Karpas-422 (cell line): ENCODE data around the gene FKTN. TPM values are rescaled to one million over a fixed set of nuclear protein-coding genes. Genes with fewer than 3 reads are reported as not detected.
A peak's percentile ranks its signal among the peaks of the same experiment; 100 is the strongest.

Experiments
- DNase-seq: peaks from one replicate; pipeline ENCODE4 v3.0.0-alpha.2; 2015
- H2AFZ ChIP-seq: fragments of 200-600 bp; sonication (generic); 2 replicates; pipeline ENCODE4 v1.6.1; 2014; ENCODE audit warnings: antibody characterized with exemption, low read length, mixed read lengths
- H3K27ac ChIP-seq: fragments of 200-600 bp; sonication (generic); 2 replicates; pipeline ENCODE4 v1.5.1; 2014; ENCODE audit warnings: mild to moderate bottlenecking, low read length, moderate library complexity
- H3K27me3 ChIP-seq: fragments of 200-600 bp; sonication (generic); 2 replicates; pipeline ENCODE4 v1.6.1; 2014; ENCODE audit warnings: low read length, mixed read lengths
- H3K36me3 ChIP-seq: fragments of 200-600 bp; sonication (generic); 2 replicates; pipeline ENCODE4 v1.6.1; 2014; ENCODE audit warnings: low read length, mixed read lengths; ENCODE audit not compliant: insufficient read depth
- H3K4me1 ChIP-seq: fragments of 200-600 bp; sonication (generic); 2 replicates; pipeline ENCODE4 v1.6.1; 2014; ENCODE audit warnings: mild to moderate bottlenecking, low read length, mixed read lengths
- H3K4me2 ChIP-seq: fragments of 200-600 bp; sonication (generic); 2 replicates; pipeline ENCODE4 v1.6.1; 2014; ENCODE audit warnings: low read length, low read depth, mild to moderate bottlenecking; ENCODE audit not compliant: poor library complexity, severe bottlenecking
- H3K4me3 ChIP-seq: fragments of 200-600 bp; sonication (generic); 2 replicates; pipeline ENCODE4 v1.5.1; 2014; ENCODE audit warnings: mild to moderate bottlenecking, antibody characterized with exemption, low read length, mixed read lengths
- H3K79me2 ChIP-seq: fragments of 200-600 bp; sonication (generic); 2 replicates; pipeline ENCODE4 v1.6.1; 2014; ENCODE audit warnings: mild to moderate bottlenecking, low read length, mixed read lengths
- H3K9ac ChIP-seq: fragments of 200-600 bp; sonication (generic); 2 replicates; pipeline ENCODE4 v1.6.0; 2014; ENCODE audit warnings: low read length
- H3K9me2 ChIP-seq: fragments of 200-600 bp; sonication (generic), shearing (Covaris generic); replicated peaks from 2 replicates; pipeline ENCODE4 v1.6.0; 2014; ENCODE audit warnings: mild to moderate bottlenecking, low read length, moderate library complexity; ENCODE audit not compliant: insufficient read depth
- H3K9me3 ChIP-seq: fragments of 300-700, 200-600 bp; sonication (generic); 2 replicates; pipeline ENCODE4 v1.6.1; 2014; ENCODE audit warnings: low read length, mixed read lengths
- H4K20me1 ChIP-seq: fragments of 200-600 bp; sonication (generic); 2 replicates; pipeline ENCODE4 v1.6.1; 2014; ENCODE audit warnings: mild to moderate bottlenecking, antibody characterized with exemption, low read length, low read depth; ENCODE audit not compliant: insufficient read depth
- total RNA-seq: library from RNA; depleted of rRNA; stranded (reverse); fragments of >200 nt; shearing (Covaris generic); gene quantifications from 2 replicates; pipeline ENCODE4 v1.2.3, GENCODE V29; 2014; ENCODE audit warnings: low replicate concordance

Gene FKTN
- total RNA-seq, 1 experiment from 2014 or later: 22.0 TPM

DNA sequence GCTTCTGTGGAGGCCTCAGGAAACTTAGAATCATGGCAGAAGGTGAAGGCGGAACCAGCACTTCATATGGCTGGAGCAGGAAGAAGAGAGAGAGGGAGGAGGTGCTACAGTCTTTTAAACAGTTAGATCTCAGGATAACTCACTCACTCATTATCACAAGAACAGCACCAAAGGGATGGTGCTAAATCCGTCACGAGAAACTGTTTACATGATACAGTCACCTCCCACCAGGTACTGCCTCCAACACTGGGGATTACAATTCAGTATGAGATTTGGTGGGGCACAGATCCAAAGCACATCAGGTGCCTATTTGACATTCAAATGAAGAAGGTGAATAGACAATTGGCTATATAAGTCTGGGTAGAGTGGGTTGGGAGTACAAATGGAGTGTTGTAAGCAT, 35.2 kb downstream of the FKTN start:
- no peaks in the 10 kb centered on the region for H3K27me3 ChIP-seq
- no peaks in the 10 kb centered on the region for H3K9me2 ChIP-seq
- H4K20me1 ChIP-seq: no peaks in the 10 kb centered on the region
- no peaks in the 10 kb centered on the region for H3K4me1 ChIP-seq
- no peak for DNase-seq
- no peak overlapping the region for H3K4me3 ChIP-seq
- peaks cover 14% of the 10 kb centered on the region; the same call in 1 of the 2 replicates for H3K36me3 ChIP-seq
- no peak overlapping the region for H2AFZ ChIP-seq
- peaks cover 4% of the 10 kb centered on the region; the same call in 1 of the 2 replicates for H3K9me3 ChIP-seq
- H3K9ac ChIP-seq: no peak overlapping the region
- no peak overlapping the region for H3K4me2 ChIP-seq
- no peaks in the 10 kb centered on the region for H3K79me2 ChIP-seq
- no peak overlapping the region for H3K27ac ChIP-seq

DNA sequence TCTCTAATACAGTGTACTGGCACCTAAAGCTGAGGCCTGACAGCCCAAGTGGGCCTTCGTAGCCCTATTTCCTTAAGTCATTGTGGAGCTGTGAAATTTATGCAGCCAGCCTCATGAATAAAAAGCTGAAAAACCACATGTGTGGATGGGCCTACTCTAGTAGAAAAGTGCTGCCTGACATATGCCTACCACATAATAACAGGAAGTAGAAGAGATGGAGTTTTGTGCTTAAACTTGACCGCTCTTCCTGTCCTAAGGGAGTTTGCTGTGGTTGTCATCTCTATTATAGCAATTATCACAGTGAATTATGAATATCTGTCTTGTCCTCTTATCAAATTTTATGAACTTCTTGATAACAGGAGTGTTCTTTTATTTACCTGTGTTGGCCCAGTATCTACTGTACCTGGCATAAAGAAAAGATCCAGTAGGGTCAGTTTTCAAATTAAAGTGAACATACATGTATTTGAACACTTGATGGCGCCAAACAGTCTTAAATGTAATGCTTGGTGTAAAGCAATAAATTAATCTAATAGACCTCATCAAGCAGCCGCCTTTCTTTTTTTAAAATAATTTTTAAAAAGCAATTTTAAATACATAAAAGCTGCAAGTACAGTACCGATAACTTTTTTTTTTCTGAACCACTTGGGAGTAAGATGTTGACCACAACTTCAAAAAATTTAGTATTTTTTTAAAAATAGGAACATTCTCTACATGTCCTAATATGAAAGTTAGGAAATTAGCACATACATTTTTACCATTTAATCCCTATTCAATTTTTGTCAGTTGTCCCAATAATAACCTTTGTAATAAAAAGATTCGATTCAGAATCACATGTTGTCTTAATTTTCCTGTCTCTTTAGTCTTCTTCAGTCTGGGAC, 51.0 kb downstream of the FKTN start:
- no peaks in the 10 kb centered on the region for H3K79me2 ChIP-seq
- H2AFZ ChIP-seq: peak overlapping the region; percentile 13
- H4K20me1 ChIP-seq: no peaks in the 10 kb centered on the region
- H3K4me3 ChIP-seq: peak overlapping the region; percentile 29
- no peaks in the 10 kb centered on the region for H3K9me3 ChIP-seq
- peak overlapping the region; percentile 62 for H3K4me2 ChIP-seq
- no peaks in the 10 kb centered on the region for H3K9me2 ChIP-seq
- H3K4me1 ChIP-seq: peaks cover 40% of the 10 kb centered on the region
- DNase-seq: peak; percentile 92
- no peaks in the 10 kb centered on the region for H3K36me3 ChIP-seq
- H3K27me3 ChIP-seq: no peaks in the 10 kb centered on the region
- H3K27ac ChIP-seq: peak overlapping the region; percentile 79
- H3K9ac ChIP-seq: peak overlapping the region; percentile 46

DNA sequence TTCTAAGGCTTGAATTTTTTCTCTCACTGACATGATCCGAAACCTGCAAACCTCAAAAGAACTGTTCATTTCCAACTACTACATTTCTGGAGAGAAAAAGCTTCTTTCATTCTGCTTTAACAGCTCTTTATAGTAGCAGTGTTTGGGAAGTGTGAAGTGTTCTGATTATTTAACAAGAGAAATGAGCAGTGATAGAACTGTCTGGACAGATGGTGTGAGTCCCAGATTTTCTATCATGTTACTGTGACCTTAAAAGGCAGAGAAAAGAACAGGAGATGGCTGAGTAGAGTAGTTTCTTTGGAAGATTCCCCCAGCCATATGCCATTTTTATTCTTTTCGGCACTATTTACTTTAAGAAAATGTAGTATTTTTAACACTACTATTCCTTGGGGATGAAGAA, 63.1 kb downstream of the FKTN start:
- no peaks in the 10 kb centered on the region for H4K20me1 ChIP-seq
- H3K4me2 ChIP-seq: no peak overlapping the region
- no peaks in the 10 kb centered on the region for H3K9me3 ChIP-seq
- H3K27ac ChIP-seq: no peak overlapping the region
- H3K79me2 ChIP-seq: no peaks in the 10 kb centered on the region
- H3K36me3 ChIP-seq: no peaks in the 10 kb centered on the region
- H3K27me3 ChIP-seq: no peaks in the 10 kb centered on the region
- no peaks in the 10 kb centered on the region for H3K9me2 ChIP-seq
- no peak for DNase-seq
- no peak overlapping the region for H2AFZ ChIP-seq
- no peak overlapping the region for H3K9ac ChIP-seq
- no peak overlapping the region for H3K4me3 ChIP-seq
- peaks cover 11% of the 10 kb centered on the region for H3K4me1 ChIP-seq

DNA sequence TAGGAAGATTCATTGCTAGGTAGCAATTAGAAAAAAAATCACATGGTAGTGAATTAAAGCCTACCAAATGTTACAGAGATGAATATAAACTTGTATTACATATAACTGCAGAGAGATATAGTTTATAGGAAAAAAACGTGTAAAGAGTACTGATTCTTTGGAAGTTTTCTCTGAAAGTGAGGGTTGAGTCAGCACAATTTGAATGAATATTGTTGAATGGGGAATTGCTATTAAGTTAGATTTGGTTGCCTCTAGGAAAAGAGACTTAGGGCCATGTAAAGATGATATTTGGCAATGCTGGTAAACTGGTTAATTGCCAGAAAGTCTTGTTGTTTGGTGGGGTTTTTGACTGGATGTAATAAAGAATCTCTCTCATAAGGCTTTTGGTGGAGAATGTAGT, 67.2 kb downstream of the FKTN start:
- H3K4me1 ChIP-seq: peaks cover 3% of the 10 kb centered on the region; the same call in 1 of the 2 replicates
- H3K9me3 ChIP-seq: no peaks in the 10 kb centered on the region
- H4K20me1 ChIP-seq: no peaks in the 10 kb centered on the region
- no peak overlapping the region for H3K4me2 ChIP-seq
- H3K79me2 ChIP-seq: no peaks in the 10 kb centered on the region
- H3K36me3 ChIP-seq: 0 out of 2 replicates have a peak, but pooled peaks cover 2% of the 10 kb centered on the region
- H3K9ac ChIP-seq: no peak overlapping the region
- H3K4me3 ChIP-seq: no peak overlapping the region
- no peak for DNase-seq
- H3K27ac ChIP-seq: no peak overlapping the region
- no peaks in the 10 kb centered on the region for H3K9me2 ChIP-seq
- no peak overlapping the region for H2AFZ ChIP-seq
- no peaks in the 10 kb centered on the region for H3K27me3 ChIP-seq

DNA sequence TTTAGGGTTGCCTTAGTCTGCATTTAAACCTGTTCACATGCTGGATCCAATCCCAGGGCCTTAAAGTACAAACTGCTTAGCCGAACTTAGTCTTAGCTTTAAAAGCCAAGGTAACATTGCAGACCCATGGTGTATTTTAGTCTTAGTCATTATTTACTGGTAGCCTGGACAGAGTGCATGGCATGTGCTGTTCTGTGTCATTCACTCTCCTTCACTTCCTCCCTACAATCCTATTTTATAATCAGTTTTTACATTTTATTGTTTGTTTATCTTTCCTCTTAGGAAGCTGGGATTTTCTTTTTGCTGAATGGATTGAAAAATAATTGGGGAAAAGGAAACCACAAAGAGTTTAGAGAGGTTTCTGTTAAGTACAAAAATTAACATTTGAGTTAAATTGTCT, 74.9 kb downstream of the FKTN start:
- DNase-seq: no peak
- Histone ChIP-seq H3K9me2 (no peaks in the 10 kb centered on the region), H3K4me3 (no peak overlapping the region), H2AFZ (no peak overlapping the region), H4K20me1 (no peaks in the 10 kb centered on the region), H3K9me3 (no peaks in the 10 kb centered on the region), H3K36me3 (0 out of 2 replicates have a peak, but pooled peaks cover 2% of the 10 kb centered on the region), H3K4me2 (no peak overlapping the region), H3K79me2 (no peaks in the 10 kb centered on the region), H3K9ac (no peak overlapping the region), H3K27me3 (no peaks in the 10 kb centered on the region), H3K4me1 (peaks cover 24% of the 10 kb centered on the region), H3K27ac (no peak overlapping the region)

DNA sequence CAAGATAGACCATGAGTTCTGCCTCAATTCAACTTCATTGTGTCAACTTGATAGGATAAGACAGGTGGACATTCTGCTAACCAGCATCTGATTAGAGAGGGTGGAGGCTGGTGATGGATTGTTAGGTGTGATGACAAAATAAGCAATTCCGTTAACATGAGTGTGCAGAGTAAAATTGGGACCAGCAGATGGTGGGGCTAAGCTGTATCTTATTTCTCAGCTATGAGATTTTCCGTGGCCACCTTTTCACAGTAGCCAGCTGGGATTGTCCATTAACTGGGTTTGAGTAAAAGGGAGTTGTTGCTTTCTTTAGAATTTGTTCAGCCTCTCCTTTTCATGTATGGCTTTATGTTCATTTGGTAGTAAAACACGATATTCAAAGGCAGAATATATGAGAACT, 75.5 kb downstream of the FKTN start:
- Histone ChIP-seq H3K36me3 (0 out of 2 replicates have a peak, but pooled peaks cover 2% of the 10 kb centered on the region), H3K27ac (no peak overlapping the region), H3K27me3 (no peaks in the 10 kb centered on the region), H3K4me3 (no peak overlapping the region), H3K9me2 (no peaks in the 10 kb centered on the region), H3K9me3 (no peaks in the 10 kb centered on the region), H3K79me2 (no peaks in the 10 kb centered on the region), H4K20me1 (no peaks in the 10 kb centered on the region), H3K4me2 (no peak overlapping the region), H3K9ac (no peak overlapping the region), H2AFZ (no peak overlapping the region), H3K4me1 (peaks cover 30% of the 10 kb centered on the region)
- DNase-seq: no peak

DNA sequence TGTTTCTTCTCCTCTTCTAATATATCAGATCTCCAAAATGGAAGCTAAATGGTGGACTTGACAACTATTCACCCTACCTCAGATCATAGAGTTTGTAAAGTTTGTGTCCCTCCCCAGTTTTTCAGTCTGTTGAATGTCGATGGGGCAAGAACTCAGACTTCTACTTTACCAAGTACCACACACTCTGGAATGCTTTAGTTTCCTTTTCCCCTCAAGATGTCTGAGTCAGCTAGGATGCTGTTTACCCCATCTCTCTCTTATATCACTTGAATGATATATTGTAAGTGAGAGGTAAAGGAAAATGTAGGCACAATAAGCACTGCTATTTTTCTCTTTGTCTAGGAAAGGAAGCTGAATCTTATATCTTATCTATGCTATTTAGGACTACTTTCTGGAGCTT, 78.4 kb downstream of the FKTN start:
- Histone ChIP-seq H3K4me2 (no peak overlapping the region), H3K27ac (no peak overlapping the region), H3K27me3 (no peaks in the 10 kb centered on the region), H3K4me3 (no peak overlapping the region), H3K79me2 (no peaks in the 10 kb centered on the region), H2AFZ (no peak overlapping the region), H3K9me3 (no peaks in the 10 kb centered on the region), H3K4me1 (peaks cover 59% of the 10 kb centered on the region), H3K9me2 (no peaks in the 10 kb centered on the region), H3K36me3 (no peaks in the 10 kb centered on the region), H3K9ac (no peak overlapping the region), H4K20me1 (no peaks in the 10 kb centered on the region)
- no peak for DNase-seq

DNA sequence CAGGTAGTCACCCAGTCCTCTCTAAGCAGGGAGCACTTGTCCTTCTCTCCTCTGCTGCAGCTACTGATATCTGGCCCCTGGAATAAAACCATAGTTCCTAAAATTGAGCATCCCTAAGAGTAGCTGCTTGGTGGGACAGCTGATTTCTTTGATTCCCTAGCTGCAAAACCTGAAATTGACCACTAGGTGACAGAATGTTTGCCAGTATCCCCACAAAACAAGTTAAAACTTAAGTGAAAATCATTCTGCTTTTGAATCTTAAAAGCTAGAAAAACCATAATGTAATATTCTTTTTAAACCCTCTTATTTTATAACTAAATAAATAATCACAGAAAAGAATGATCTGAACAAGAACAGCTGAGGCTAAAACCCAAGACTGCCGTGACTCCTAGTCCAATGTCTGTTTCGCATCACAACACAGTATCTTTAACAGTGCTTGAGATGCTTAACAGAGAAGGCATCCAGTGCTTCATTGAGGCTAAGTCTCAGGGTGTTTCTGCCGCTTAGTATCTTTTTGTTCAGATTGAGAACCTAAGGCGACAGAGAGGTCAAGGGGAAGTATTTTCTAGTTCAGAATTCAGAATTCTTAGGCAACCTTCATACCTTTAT, 80.0 kb downstream of the FKTN start:
- Histone ChIP-seq H3K79me2 (no peaks in the 10 kb centered on the region), H3K4me1 (peaks cover 67% of the 10 kb centered on the region), H2AFZ (no peak overlapping the region), H4K20me1 (no peaks in the 10 kb centered on the region), H3K4me3 (0 out of 2 replicates have a peak overlapping the region, but pooled peaks have one; percentile 28), H3K9me2 (no peaks in the 10 kb centered on the region), H3K9ac (peak overlapping the region; percentile 51), H3K27ac (peak overlapping the region; percentile 78), H3K9me3 (0 out of 2 replicates have a peak, but pooled peaks cover 2% of the 10 kb centered on the region), H3K36me3 (no peaks in the 10 kb centered on the region), H3K27me3 (no peaks in the 10 kb centered on the region), H3K4me2 (peak overlapping the region; percentile 71)
- peak; percentile 73 for DNase-seq
